ENCODE data around the gene UBE2J2.

UBE2J2 gene

DNA sequence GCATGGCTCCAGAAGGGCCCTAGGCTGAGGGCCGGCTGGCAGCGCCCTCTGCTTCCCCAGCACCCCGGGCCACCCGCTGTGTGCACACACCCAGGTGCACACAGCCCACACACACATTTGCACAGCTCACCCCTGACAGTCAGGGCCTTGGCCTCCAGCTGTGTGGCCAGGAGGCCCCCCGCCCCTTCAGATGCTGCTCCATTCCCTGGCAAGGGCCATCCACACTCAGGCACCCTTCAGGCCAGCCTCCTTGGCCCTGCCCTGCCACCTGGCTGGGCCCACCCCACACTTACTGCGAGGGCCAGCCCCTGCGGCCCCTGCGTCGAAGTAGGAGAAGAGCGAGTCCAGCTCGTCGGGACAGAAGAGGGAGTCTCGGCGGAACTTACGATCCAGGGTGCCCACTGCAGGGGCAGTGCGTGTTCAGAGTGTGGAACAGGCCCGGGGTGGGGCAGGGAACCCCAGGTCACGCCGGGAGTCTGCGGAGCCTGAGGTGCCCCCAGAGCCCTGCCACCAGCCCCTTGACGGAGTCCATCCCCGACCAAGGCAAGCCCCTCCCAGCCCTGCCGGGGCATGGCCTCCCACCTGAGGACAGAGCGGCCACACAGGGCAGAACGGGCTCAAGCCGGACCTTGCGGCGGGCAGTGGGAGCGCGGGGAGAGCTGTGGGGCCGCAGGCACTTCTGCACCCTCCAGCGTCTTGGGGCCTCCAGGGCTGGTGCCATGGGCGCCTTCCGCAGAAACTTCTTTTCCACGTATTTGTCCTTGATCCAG is 21.7 kb upstream of the UBE2J2 start:
- no peak for DNase-seq

DNA sequence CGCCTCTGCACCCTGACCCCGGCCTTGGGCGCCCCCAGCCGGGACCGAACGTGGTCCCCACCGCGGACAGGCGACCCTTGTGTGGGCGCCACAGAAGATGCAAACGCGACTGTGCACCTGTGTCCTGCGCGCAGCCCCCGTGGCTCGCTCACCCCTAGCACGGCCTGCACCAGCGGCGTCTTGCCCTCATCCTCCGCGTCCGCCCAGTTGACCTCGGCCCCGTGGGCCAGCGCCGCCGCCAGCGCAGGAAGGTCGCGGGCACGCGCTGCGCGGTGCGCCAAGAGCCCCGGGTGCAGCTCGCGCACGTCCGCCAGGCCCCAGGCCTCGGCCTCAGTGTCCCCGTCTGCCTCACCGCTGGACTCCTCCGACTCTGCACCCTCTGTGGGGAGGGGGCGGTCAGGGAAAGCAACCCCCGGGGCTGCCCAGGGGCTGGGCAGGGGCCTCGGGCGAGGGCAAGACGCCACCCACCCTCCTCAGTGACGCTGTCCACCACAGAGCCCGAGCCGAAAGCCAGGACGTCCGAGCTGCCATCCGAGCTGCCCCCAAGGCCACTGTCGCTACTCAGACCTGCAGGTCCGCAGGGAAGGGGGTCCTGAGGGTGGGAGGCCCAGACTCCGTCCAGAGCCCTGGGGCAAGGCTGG is 20.7 kb upstream of the UBE2J2 start:
- DNase-seq = no peak

DNA sequence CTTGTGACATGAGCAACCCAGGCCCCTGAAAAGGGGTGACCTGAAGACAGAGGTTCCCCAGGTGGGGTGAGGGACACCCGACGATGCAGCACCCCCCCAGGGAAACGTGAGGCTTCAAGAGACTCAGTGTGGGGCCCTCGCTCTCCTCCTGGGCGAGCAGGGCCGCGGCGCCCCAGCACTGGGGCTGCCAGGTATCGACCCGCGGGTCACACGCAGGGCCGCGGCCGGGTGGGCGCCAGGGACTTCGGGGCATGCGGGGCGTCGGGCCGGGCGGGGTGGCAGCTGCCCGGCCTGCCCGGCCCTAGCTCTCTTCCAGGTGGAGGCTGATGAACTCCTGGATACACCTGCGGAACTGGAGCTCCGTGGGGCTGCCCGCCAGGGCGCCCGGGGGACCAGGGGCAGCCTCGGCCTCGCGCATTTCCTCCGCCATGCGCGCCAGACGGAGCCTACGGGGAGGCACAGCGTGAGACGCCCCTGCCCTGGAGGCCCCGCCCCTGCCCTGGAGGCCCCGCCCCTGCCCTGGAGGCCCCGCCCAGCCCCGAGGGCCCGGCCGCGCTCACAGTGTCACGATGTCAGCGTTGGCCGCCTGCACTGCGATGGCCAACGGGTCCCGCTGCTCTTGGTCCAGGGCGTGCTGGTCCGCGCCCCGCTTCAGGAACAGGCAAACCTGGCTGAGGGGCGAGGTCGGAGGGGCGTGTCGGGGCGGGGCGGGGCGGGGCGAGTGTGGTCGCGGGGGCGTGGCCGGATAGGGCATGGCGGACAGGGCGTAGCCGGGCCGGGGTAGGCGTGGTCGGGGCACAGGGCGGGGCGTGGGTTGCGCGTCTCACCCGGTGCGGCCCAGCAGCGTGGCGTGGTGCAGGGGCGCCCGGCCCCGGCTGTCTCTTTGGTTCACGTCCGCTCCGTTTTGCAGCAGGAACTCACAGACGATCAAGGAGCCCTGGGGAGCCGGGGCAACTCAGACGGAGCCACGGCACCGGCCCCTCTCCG is 19.9 kb upstream of the UBE2J2 start:
- DNase-seq = no peak

DNA sequence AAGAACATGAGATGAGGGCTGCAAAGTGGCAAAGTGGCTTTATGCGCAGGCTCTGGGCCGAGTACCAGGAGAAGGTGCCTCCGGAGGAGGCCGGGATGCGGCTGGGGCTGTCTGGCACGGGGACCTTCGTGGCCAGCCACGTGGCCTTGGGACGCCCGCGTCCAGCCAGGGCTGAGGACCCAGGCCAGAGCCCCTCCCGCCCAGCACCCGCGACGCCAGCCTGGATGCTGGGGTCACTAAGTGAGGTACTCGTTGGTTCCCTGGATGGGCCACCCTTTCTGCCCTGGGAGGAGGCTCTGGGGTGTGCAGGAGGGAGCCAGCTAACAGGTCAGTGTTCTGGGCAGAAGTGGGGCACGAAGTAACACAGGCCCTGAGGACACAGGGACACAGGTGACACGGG is 19.2 kb upstream of the UBE2J2 start:
- no peak for DNase-seq

DNA sequence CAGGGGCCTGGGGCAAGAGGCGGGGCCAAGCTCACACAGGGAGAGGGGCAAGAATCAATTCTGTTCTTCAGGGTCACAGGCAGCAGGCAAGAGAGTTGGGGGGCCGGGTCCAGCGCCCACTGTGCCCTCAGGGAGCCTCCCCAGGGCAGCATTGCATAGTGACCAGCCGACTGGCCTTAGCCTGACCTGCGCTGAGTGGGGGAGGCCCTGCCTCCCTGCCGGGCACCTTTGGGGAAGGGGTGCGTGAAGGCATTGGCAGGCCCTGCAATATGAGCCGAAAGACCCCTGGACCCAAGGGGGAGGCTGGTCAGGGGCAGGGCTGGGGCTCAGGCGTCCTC is 18.8 kb upstream of the UBE2J2 start:
- DNase-seq = no peak

DNA sequence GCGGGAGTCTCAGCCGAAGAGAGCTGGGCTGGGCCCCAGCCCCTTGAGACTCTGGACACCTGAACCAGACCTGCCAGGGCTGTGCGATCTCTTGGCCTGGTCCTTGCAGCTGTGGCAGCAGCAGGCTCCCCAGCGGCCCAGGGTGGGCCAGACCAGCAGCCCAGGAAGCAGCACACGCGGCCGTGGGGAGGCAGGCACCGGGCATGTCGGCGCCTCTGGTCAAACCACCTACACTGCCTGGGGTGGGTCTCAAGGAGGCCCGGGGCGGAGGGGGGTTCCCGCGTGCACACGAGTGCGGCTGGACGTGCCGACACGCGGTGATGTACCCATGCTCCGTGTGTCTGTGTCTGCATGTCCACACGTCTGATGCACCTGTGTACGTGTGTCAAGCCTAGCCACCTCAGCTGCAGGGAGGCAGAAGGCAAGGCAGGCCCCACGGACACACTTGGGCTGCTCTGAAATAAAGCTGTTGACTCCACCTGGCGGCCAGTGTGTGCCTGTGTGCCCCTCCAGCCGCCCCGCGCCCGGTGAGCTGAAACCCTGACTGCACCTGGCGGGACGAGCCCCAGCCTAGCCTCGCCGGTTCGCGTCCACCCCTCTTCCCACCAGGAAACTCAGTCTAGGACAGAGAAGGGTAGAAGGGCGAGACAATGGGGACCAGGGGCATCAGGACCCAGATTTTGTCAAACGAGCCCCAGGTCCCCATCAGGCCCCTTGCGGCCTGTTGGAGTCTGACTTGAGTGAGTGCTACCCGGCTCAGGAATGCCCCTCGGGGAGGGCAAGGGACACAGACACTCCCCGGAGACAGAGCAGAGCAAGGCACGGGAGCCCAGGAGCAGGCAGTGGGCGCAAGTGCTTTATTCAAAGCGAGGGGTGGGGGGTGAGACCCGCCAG is 18.1 kb upstream of the UBE2J2 start:
- no peak for DNase-seq

DNA sequence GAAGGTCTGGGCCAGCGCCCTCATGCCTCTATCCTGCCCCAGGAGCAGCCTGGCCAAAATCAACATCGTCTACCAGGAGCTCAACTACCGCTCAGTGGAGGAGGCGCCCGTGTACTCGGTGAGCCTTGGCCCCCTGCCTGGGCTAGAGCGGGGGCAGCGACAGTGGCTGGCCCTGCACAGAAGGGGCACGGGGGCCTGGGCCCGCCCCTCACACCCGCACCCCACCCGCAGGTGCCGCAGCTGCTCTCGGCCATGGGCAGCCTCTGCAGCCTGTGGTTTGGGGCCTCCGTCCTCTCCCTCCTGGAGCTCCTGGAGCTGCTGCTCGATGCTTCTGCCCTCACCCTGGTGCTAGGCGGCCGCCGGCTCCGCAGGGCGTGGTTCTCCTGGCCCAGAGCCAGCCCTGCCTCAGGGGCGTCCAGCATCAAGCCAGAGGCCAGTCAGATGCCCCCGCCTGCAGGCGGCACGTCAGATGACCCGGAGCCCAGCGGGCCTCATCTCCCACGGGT is 17.4 kb upstream of the UBE2J2 start:
- no peak for DNase-seq

DNA sequence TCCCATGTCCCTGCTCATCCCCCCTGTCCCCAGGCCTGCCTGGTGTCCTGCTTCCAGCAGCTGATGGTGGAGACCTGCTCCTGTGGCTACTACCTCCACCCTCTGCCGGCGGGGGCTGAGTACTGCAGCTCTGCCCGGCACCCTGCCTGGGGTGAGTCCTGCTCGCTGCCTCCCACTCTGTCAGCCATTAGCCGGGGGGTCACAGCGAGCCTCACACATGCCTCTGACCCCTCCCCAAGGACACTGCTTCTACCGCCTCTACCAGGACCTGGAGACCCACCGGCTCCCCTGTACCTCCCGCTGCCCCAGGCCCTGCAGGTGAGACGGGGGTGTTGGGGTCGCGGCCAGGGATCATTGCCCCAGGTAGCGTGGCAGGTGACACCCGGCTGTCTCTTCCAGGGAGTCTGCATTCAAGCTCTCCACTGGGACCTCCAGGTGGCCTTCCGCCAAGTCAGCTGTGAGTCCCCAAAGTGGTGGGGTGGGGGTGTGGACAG is 16.6 kb upstream of the UBE2J2 start:
- no peak for DNase-seq

DNA sequence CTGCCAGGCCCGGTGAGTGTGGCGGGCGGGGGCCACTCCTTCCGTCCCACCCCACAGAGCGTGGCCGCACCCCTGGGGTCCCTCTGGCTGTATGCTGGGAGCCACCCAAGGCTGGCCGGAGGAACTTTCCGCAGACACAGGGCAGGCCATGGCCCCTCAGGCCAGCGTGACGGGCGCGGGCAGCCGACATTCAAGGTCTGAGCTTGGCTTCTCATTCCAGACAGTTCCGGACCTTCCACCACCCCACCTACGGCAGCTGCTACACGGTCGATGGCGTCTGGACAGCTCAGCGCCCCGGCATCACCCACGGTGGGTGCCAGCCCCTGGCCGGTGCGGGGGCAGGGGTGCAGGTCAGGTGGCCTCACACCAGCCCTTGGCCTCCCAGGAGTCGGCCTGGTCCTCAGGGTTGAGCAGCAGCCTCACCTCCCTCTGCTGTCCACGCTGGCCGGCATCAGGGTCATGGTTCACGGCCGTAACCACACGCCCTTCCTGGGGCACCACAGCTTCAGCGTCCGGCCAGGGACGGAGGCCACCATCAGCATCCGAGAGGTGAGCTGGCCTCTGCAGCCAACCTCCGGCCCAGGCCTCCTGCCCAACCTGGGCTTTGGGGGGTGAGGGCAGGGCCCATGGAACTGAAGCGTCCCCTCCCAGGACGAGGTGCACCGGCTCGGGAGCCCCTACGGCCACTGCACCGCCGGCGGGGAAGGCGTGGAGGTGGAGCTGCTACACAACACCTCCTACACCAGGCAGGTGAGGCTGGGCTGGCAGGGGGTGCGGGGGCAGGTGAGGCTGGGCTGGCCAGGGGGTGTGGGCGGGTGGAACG is 13.8 kb upstream of the UBE2J2 start:
- no peak for DNase-seq

DNA sequence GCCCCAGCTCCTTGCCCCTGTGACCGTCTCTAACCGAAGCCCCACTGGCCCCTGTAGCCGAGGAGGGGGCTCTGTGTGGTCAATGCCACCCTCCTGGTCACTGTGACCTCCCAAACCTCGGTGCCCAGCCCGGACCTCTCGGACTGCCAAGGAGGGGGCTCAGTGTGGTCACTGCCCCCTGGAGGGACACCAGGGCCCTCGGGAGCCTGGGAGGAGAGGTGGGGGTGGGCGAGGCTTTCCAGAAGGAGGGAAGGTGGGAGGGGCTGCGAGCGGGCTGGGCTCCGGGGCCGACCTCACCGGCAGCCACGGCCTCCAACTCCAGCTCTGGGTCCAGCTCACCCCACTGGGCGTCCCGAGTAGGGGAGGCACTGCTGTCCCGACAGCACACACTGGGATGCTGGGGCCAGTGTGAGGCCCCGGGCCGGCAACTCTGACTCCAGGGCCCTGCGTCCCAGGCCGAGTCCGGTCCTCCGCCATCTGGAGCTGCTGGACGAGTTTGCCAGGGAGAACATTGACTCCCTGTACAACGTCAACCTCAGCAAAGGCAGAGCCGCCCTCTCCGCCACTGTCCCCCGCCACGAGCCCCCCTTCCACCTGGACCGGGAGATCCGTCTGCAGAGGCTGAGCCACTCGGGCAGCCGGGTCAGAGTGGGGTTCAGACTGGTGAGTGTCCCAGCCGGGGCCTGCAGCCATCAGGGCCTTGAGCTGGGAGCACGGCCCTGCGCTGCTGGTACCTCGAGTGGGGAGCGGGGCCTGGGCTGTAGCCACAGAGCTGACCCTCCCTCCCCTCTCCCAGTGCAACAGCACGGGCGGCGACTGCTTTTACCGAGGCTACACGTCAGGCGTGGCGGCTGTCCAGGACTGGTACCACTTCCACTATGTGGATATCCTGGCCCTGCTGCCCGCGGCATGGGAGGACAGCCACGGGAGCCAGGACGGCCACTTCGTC is 12.9 kb upstream of the UBE2J2 start:
- DNase-seq = no peak

DNA sequence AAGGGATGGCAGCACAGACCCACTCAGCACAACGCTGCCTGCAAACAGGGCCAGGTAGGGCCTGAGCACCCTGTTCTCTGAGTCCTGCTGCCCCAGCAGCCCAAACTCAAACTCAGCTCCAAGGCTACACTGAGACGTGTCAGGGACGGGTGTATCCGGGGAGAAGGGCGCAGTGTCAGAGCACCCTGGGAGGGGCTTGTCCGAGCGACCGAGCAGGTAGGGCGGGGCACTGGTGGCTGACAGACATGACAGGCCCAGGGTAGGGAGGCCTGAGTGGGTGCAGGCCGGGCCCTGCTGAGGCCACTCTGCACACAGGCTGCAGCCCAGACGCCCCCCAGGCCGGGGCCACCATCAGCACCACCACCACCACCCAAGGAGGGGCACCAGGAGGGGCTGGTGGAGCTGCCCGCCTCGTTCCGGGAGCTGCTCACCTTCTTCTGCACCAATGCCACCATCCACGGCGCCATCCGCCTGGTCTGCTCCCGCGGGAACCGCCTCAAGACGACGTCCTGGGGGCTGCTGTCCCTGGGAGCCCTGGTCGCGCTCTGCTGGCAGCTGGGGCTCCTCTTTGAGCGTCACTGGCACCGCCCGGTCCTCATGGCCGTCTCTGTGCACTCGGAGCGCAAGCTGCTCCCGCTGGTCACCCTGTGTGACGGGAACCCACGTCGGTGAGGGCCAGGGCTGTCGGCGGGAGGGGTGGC is 12.1 kb upstream of the UBE2J2 start:
- no peak for DNase-seq

DNA sequence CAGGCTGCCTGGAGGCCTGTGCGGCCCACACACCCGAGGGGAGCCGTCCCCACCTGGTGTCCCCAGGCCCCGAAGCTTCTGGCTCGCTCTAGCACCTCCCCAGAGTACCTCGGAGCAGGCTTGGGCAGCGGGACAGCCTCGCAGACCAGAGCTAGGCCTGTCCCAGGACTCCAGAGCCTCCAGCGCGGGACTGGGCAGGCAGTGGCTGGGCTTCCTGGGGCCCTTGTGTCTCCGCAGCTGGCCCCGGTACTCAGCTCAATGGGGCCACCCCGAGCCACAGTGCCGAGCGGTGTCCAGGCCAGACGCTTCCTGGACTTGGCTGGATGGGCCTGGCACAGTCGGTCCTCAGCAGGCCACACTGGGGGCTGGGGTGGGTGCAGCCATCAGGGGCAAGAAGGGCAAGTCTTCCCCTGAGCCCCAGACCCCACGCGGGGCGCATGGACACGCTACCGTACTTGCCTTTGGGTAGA is 11.5 kb upstream of the UBE2J2 start:
- no peak for DNase-seq

DNA sequence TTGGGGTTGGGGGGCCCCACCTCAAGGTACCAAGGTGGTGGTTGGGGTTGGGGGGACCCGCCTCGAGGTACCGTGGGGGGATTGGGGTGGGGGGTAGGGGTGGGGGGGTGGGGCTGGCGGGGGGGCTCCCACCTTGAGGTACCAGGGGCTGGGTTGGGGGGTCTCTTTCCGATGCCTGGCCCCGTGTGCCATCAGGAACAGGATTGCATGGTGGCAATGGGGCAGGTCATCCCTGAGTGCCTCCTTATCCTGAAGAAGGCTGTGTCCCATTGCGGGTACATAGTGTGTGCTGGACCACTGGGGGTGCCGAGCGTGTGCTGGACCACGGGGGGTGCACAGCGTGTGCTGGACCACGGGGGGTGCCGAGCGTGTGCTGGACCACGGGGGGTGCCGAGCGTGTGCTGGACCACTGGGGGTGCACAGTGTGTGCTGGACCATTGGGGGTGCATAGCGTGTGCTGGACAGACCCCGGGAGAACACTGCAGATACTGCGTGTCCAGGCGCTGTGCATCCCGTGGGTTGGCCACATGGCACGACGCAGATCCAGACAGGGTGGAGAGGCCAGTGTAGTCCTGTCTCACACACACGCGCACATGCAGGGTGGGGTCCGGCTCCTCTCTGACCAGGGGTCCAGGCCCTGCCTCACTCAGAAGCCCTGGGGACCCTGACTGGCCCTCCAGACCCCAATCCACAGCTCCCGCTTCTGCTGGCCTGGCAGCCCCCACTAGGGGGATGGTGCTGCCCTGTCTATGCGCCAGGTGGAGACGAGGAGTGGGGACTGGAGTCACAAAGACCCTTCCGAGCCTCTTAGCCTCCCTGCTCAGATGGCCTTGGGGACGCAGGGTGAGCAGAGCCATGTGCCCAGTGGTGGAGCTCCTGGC is 10.8 kb upstream of the UBE2J2 start:
- DNase-seq = no peak

DNA sequence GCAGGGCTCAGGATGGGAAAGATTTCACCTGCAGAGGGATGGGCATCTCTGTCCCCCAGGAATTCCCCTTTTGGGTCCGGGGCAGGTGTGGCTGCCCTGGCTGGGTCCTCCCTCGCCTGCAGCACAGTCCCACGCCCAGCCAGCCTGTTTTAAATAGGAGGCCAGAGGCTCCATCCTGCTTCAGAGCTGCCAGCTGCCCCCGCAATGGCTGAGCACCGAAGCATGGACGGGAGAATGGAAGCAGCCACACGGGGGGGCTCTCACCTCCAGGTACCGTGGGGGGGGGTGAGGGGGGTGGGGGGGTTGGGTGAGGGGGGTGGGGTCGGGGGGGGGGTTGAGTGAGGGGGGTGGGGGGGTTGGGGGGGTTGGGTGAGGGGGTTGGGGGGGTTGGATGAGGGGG is 10.2 kb upstream of the UBE2J2 start:
- DNase-seq = no peak

DNA sequence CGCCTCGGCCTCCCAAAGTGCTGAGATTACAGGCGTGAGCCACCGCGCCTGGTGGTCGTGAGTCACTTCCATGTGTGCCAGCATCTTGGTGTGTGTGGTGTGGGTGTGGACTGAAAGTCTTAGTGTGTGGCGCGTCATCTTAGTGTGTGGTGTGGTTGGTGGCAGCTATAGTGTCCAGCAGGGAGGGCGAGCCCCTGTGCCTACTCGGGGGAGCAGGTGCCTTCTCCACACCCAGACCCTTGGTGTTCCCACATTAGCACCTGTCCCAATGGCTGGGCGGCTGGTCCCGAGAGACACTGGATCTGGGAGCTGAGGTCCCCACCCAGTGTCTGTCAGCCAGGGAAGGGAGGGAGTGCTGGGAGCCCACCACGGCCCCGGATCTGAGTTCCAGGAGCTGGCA is 9.3 kb upstream of the UBE2J2 start:
- DNase-seq = no peak

DNA sequence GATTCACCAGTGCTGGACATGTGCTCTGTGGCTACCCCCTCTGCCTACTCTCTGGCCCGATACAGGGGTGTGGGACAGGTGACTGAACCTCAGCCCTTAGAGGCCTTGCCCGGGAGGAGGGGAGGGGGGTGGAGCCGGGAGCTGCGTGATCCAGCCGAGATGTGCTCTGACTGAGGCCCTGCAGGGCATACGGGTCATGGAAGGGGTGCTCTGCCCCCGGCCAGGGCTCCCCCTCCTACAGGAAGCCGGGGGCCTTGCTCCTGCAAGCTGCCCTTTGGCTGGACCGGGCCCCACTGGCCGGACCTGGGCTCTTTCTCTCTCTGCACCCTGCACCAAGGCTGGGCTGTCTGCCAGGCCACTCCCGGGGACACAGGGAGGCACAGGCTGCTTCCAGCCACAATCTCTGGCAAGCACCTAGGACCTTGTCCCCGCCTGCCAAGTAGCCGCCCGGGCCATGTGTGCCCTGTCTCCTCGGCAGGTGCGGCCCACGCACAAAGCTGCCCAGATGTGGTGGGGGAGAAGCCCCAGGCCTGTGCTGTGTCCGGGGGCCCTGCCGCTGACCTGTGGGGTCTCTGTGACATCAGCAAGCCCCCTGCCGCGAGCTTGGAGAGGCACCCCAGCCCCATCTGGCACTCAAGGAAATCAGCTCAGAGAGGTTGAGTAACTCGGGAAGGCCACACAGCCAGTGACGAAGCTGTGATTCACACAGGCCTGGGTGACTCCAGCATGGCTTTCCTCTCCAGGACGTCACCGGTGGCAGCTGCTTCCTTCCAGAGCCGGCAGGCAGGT is 8.1 kb upstream of the UBE2J2 start:
- DNase-seq = no peak

DNA sequence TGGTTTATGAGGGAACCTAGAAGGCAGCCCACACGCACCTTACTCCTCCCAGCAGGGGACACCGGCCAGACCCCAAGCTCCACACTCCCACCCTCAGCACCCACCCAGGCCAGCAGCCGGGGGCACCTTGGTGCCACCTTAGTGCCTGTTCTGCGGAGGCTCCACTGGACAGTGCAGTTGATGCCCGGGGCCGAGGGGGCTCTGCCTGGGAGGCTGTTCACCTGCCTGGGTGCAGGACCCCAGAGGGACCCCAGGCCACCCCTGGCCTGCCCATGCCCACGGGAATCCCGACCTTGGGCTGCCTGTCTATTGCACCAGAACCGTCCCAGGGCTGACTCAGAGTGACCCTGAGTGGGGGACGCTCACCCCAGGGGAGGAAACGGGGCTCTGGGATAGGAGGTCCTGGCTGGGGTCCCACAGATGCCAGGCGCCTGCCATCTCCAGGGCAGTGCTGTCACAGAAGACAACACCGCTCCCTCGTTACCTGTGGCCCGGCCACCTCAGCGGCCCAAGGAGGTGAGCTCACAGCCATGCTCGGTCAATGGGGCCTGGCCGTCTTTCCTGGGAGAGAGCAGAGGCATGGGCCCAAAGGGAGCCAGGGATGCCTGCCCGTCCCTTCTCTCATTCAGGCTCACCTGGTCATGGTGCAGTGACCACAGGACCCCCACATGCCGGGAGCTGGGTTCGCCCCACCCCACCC is 7.3 kb upstream of the UBE2J2 start:
- DNase-seq = no peak
